Activated T-cell treated with anti-CD3 and anti-CD28 coated beads, Interleukin-2, amount 50 U/mL, for 1 hour (primary cell): ENCODE data around the gene OR10H5.

Experiments
- DNase-seq: peaks from one replicate; pipeline ENCODE4 v3.0.0-alpha.2; 2020

OR10H5 gene

GRCh38 chr19:15850385-15850784 is 62.9 kb downstream of the OR10H5 start:
- no peak for DNase-seq
